Ishikawa (cell line): ENCODE measurements around the gene FCHSD2.

Experiments used
- CEBPB ChIP-seq: IDR thresholded peaks from 2 replicates; pipeline ENCODE4 v1.6.1; 2012
- CREB1 ChIP-seq: IDR thresholded peaks from 2 replicates; pipeline ENCODE4 v1.6.1; 2012; ENCODE audit warnings: low read depth
- EGR1 ChIP-seq: IDR thresholded peaks from 2 replicates; pipeline ENCODE4 v1.6.1; 2012
- EP300 ChIP-seq: IDR thresholded peaks from 2 replicates; pipeline ENCODE4 v1.6.1; 2012; ENCODE audit warnings: borderline replicate concordance
- FOXM1 ChIP-seq: IDR thresholded peaks from 2 replicates; pipeline ENCODE4 v1.6.1; 2012; ENCODE audit warnings: low read depth, borderline replicate concordance
- MAX ChIP-seq: IDR thresholded peaks from 2 replicates; pipeline ENCODE4 v1.6.1; 2012
- NFIC ChIP-seq: IDR thresholded peaks from 2 replicates; pipeline ENCODE4 v1.6.1; 2012
- RAD21 ChIP-seq: IDR thresholded peaks from 2 replicates; pipeline ENCODE4 v1.6.1; 2012; ENCODE audit warnings: low read depth
- REST ChIP-seq: IDR thresholded peaks from 2 replicates; pipeline ENCODE4 v1.6.1; 2012; ENCODE audit warnings: low read depth, mild to moderate bottlenecking
- TAF1 ChIP-seq: IDR thresholded peaks from 2 replicates; pipeline ENCODE4 v1.6.1; 2012; ENCODE audit warnings: low read depth, mild to moderate bottlenecking
- TCF12 ChIP-seq: IDR thresholded peaks from 2 replicates; pipeline ENCODE4 v1.6.1; 2012; ENCODE audit warnings: low read depth
- TEAD4 ChIP-seq: IDR thresholded peaks from 2 replicates; pipeline ENCODE4 v1.6.1; 2012
- USF1 ChIP-seq: IDR thresholded peaks from 2 replicates; pipeline ENCODE4 v1.6.1; 2012
- YY1 ChIP-seq: IDR thresholded peaks from 2 replicates; pipeline ENCODE4 v1.6.1; 2012; ENCODE audit warnings: low read depth
- ZBTB7A ChIP-seq: IDR thresholded peaks from 2 replicates; pipeline ENCODE4 v1.6.1; 2012; ENCODE audit warnings: low read depth

FCHSD2 gene

GRCh38 chr11:72962084-72962483, 180.0 kb downstream of the FCHSD2 start:
- TF ChIP-seq NFIC (no peak), TAF1 (no peak), CEBPB (peak; percentile 79)

GRCh38 chr11:72959998-72960731, 182.0 kb downstream of the FCHSD2 start:
- TF ChIP-seq NFIC (no peak), TAF1 (no peak), MAX (no peak), EP300 (no peak), FOXM1 (no peak), TCF12 (no peak), USF1 (no peak), RAD21 (no peak), ZBTB7A (no peak), CEBPB (no peak), REST (no peak), EGR1 (no peak), YY1 (no peak), TEAD4 (no peak), CREB1 (no peak)

- TF ChIP-seq FOXM1 (no peak), YY1 (no peak), EP300 (no peak), CREB1 (no peak), USF1 (no peak), NFIC (no peak), REST (no peak), CEBPB (no peak)
Measured at GRCh38 chr11:72958791-72959190, 183.3 kb downstream of the FCHSD2 start.

GRCh38 chr11:72955466-72955865, 186.7 kb downstream of the FCHSD2 start:
- TF ChIP-seq REST (no peak), ZBTB7A (no peak), USF1 (no peak), MAX (no peak), EGR1 (no peak), NFIC (no peak), CEBPB (no peak)
